ENCODE data around the gene ARHGEF17. TPM values are rescaled to one million over a fixed set of nuclear protein-coding genes. Genes with fewer than 3 reads are reported as not detected.

ARHGEF17 gene
- total RNA-seq, 3 donors from 2014 or later (not counting 1 experiment from before 2014, with no cell fraction given) = 0.02 to 0.88 (median 0.50) TPM

- Histone ChIP-seq H3K9me3 (ENCODE audit: control insufficient read depth, insufficient read depth, low read length) (no peaks in the 10 kb centered on the region), H3K4me1 (ENCODE audit: control insufficient read depth, insufficient read depth, low read length) (peaks cover 12% of the 10 kb centered on the region), H3K27ac (ENCODE audit: low read length) (no peak overlapping the region), H3K27me3 (ENCODE audit: control insufficient read depth, insufficient read depth, low read length) (no peaks in the 10 kb centered on the region), H3K36me3 (ENCODE audit: control insufficient read depth, insufficient read depth, low read length) (no peaks in the 10 kb centered on the region), H3K4me3 (ENCODE audit: low read length) (no peak overlapping the region)
- 92% methylated on average over 4 of the region's 4 CpGs for whole genome bisulfite sequencing (ENCODE audit: insufficient coverage)
- TF ChIP-seq CTCF (IDR thresholded peaks at IDR 0.05) = no peak
- no peak overlapping the region for H3K4me3 Mint-ChIP-seq
- no peak for DNase-seq
- intact Hi-C loops (cut with micrococcal nuclease) = no loop called here
- no peak for ATAC-seq
- H3K9me3 Mint-ChIP-seq = no peaks in the 10 kb centered on the region
- H3K27ac Mint-ChIP-seq = no peak overlapping the region
- H3K36me3 Mint-ChIP-seq = no peaks in the 10 kb centered on the region
- H3K27me3 Mint-ChIP-seq (ENCODE audit: low read depth in 2 of 2) = no peaks in the 10 kb centered on the region
- peaks cover 16 to 28% of the 10 kb centered on the region in 2 donors for H3K4me1 Mint-ChIP-seq
Observed at GRCh38 chr11:73317373-73317772, 9.3 kb downstream of the ARHGEF17 start.

- Histone ChIP-seq H3K27ac (ENCODE audit: low read length) (no peak overlapping the region), H3K36me3 (ENCODE audit: control insufficient read depth, insufficient read depth, low read length) (no peaks in the 10 kb centered on the region), H3K4me3 (ENCODE audit: low read length) (no peak overlapping the region), H3K27me3 (ENCODE audit: control insufficient read depth, insufficient read depth, low read length) (no peaks in the 10 kb centered on the region), H3K9me3 (ENCODE audit: control insufficient read depth, insufficient read depth, low read length) (no peaks in the 10 kb centered on the region), H3K4me1 (ENCODE audit: control insufficient read depth, insufficient read depth, low read length) (peaks cover 12% of the 10 kb centered on the region)
- Mint-ChIP-seq H3K27me3 (ENCODE audit: low read depth in 2 of 2) (no peaks in the 10 kb centered on the region), H3K36me3 (no peaks in the 10 kb centered on the region), H3K9me3 (no peaks in the 10 kb centered on the region), H3K4me1 (peaks cover 16 to 28% of the 10 kb centered on the region in 2 donors), H3K4me3 (no peak overlapping the region), H3K27ac (no peak overlapping the region)
- ATAC-seq (no peak), DNase-seq (no peak)
- WGBS (ENCODE audit: insufficient coverage) = 96% methylated on average over 3 of the region's 3 CpGs
- intact Hi-C loops (cut with micrococcal nuclease) = no loop called here
- TF ChIP-seq CTCF (IDR thresholded peaks at IDR 0.05) = no peak
Observed at GRCh38 chr11:73317803-73318202, 9.7 kb downstream of the ARHGEF17 start.

- DNase-seq (no peak), ATAC-seq (no peak)
- intact Hi-C loops (cut with micrococcal nuclease) = no loop called here
- no peaks in the 10 kb centered on the region for H3K36me3 ChIP-seq (ENCODE audit: control insufficient read depth, insufficient read depth, low read length)
- Mint-ChIP-seq H3K9me3 (no peaks in the 10 kb centered on the region), H3K27me3 (ENCODE audit: low read depth in 2 of 2) (no peaks in the 10 kb centered on the region), H3K27ac (no peak overlapping the region), H3K4me3 (no peak overlapping the region), H3K36me3 (no peaks in the 10 kb centered on the region), H3K4me1 (peaks cover 15 to 25% of the 10 kb centered on the region in 2 donors)
- no peak overlapping the region for H3K27ac ChIP-seq (ENCODE audit: low read length)
- no peaks in the 10 kb centered on the region for H3K9me3 ChIP-seq (ENCODE audit: control insufficient read depth, insufficient read depth, low read length)
- H3K4me3 ChIP-seq (ENCODE audit: low read length) = no peak overlapping the region
- peaks cover 12% of the 10 kb centered on the region for H3K4me1 ChIP-seq (ENCODE audit: control insufficient read depth, insufficient read depth, low read length)
- TF ChIP-seq CTCF (IDR thresholded peaks at IDR 0.05) = no peak
- WGBS (ENCODE audit: insufficient coverage) = 77% methylated on average over 7 of the region's 8 CpGs
- no peaks in the 10 kb centered on the region for H3K27me3 ChIP-seq (ENCODE audit: control insufficient read depth, insufficient read depth, low read length)
Observed at GRCh38 chr11:73318501-73319011, 10.5 kb downstream of the ARHGEF17 start.

All from natural killer cell (primary cell).